Karpas-422 (cell line): Measurements from ENCODE around the gene ARMC3. TPM values are rescaled to one million over a fixed set of nuclear protein-coding genes. Genes with fewer than 3 reads are reported as not detected.
A peak's percentile ranks its signal among the peaks of the same experiment; 100 is the strongest.

Source experiments
- DNase-seq: peaks from one replicate; pipeline ENCODE4 v3.0.0-alpha.2; 2015
- H2AFZ ChIP-seq: fragments of 200-600 bp; sonication (generic); 2 replicates; pipeline ENCODE4 v1.6.1; 2014; ENCODE audit warnings: antibody characterized with exemption, low read length, mixed read lengths
- H3K27ac ChIP-seq: fragments of 200-600 bp; sonication (generic); 2 replicates; pipeline ENCODE4 v1.5.1; 2014; ENCODE audit warnings: mild to moderate bottlenecking, low read length, moderate library complexity
- H3K27me3 ChIP-seq: fragments of 200-600 bp; sonication (generic); 2 replicates; pipeline ENCODE4 v1.6.1; 2014; ENCODE audit warnings: low read length, mixed read lengths
- H3K36me3 ChIP-seq: fragments of 200-600 bp; sonication (generic); 2 replicates; pipeline ENCODE4 v1.6.1; 2014; ENCODE audit warnings: low read length, mixed read lengths; ENCODE audit not compliant: insufficient read depth
- H3K4me1 ChIP-seq: fragments of 200-600 bp; sonication (generic); 2 replicates; pipeline ENCODE4 v1.6.1; 2014; ENCODE audit warnings: mild to moderate bottlenecking, low read length, mixed read lengths
- H3K4me2 ChIP-seq: fragments of 200-600 bp; sonication (generic); 2 replicates; pipeline ENCODE4 v1.6.1; 2014; ENCODE audit warnings: low read length, low read depth, mild to moderate bottlenecking; ENCODE audit not compliant: poor library complexity, severe bottlenecking
- H3K4me3 ChIP-seq: fragments of 200-600 bp; sonication (generic); 2 replicates; pipeline ENCODE4 v1.5.1; 2014; ENCODE audit warnings: mild to moderate bottlenecking, antibody characterized with exemption, low read length, mixed read lengths
- H3K79me2 ChIP-seq: fragments of 200-600 bp; sonication (generic); 2 replicates; pipeline ENCODE4 v1.6.1; 2014; ENCODE audit warnings: mild to moderate bottlenecking, low read length, mixed read lengths
- H3K9ac ChIP-seq: fragments of 200-600 bp; sonication (generic); 2 replicates; pipeline ENCODE4 v1.6.0; 2014; ENCODE audit warnings: low read length
- H3K9me2 ChIP-seq: fragments of 200-600 bp; sonication (generic), shearing (Covaris generic); replicated peaks from 2 replicates; pipeline ENCODE4 v1.6.0; 2014; ENCODE audit warnings: mild to moderate bottlenecking, low read length, moderate library complexity; ENCODE audit not compliant: insufficient read depth
- H3K9me3 ChIP-seq: fragments of 300-700, 200-600 bp; sonication (generic); 2 replicates; pipeline ENCODE4 v1.6.1; 2014; ENCODE audit warnings: low read length, mixed read lengths
- H4K20me1 ChIP-seq: fragments of 200-600 bp; sonication (generic); 2 replicates; pipeline ENCODE4 v1.6.1; 2014; ENCODE audit warnings: mild to moderate bottlenecking, antibody characterized with exemption, low read length, low read depth; ENCODE audit not compliant: insufficient read depth
- total RNA-seq: library from RNA; depleted of rRNA; stranded (reverse); fragments of >200 nt; shearing (Covaris generic); gene quantifications from 2 replicates; pipeline ENCODE4 v1.2.3, GENCODE V29; 2014; ENCODE audit warnings: low replicate concordance

ARMC3 gene
- total RNA-seq, 1 experiment from 2014 or later: not detected

DNA sequence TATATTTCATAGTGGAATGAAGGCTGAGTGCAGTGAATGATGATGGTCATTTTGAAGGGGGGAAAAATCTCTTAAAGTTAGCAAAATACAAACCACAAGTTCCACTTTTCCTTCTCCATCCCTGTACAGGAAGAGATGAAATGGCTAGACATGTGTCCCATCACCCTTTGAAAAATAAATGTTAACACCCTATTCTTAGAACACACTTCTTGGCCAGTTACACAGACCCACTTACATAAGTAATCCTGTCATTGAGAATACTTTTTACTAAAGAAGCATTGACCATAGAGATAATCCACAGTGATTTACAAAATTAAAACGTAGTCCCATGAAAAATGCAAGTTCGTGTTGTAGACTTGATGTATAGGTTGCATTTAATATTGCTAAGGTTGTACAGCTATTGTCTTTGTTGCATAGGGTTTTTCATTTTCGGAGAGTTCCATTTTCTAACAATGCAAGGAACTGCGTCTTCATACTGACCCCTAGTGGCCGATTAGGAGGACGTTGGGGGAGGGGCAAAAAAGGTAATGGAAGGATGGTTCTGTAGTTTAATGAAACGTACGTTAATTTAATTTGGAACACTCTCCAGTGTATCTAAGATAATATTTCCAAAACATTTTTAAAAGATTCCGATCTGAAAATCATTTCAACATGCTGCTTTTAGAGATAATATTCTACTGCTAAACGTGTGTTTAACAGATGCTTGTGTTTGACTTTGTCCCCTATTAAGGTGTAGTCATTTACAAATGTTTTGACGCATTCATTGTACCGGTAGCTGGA, 60.9 kb downstream of the ARMC3 start:
- no peaks in the 10 kb centered on the region for H3K27me3 ChIP-seq
- no peak overlapping the region for H2AFZ ChIP-seq
- H3K79me2 ChIP-seq: no peaks in the 10 kb centered on the region
- H3K36me3 ChIP-seq: no peaks in the 10 kb centered on the region
- peak; percentile 87 for DNase-seq
- H3K9me2 ChIP-seq: no peaks in the 10 kb centered on the region
- no peak overlapping the region for H3K4me2 ChIP-seq
- no peak overlapping the region for H3K9ac ChIP-seq
- no peaks in the 10 kb centered on the region for H3K4me1 ChIP-seq
- no peak overlapping the region for H3K4me3 ChIP-seq
- H4K20me1 ChIP-seq: no peaks in the 10 kb centered on the region
- H3K9me3 ChIP-seq: no peaks in the 10 kb centered on the region
- no peak overlapping the region for H3K27ac ChIP-seq

DNA sequence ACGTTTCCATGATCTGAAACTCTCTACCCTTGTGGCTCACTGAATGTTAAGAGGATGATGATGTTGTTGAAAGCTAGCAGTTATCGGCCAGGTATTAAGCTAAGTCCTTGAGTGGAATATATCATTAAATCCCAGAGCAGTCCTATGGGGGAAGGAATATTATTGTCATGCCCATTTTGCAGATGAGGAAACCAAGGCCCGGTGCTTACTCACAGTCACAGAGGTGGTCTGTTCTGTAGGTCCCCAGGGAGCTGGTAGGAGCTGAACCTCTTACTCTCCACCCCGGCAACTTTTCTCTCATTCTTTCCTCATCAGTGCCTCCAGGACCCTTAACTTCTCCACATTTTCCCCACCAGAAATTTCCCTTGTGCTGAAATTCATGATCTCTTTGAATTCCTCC, 62.6 kb downstream of the ARMC3 start:
- H3K27me3 ChIP-seq: no peaks in the 10 kb centered on the region
- H3K36me3 ChIP-seq: no peaks in the 10 kb centered on the region
- no peaks in the 10 kb centered on the region for H4K20me1 ChIP-seq
- H3K79me2 ChIP-seq: no peaks in the 10 kb centered on the region
- no peaks in the 10 kb centered on the region for H3K9me3 ChIP-seq
- H3K9me2 ChIP-seq: no peaks in the 10 kb centered on the region
- no peak overlapping the region for H3K27ac ChIP-seq
- no peak overlapping the region for H3K4me3 ChIP-seq
- H3K4me1 ChIP-seq: no peaks in the 10 kb centered on the region
- no peak overlapping the region for H3K4me2 ChIP-seq
- no peak for DNase-seq
- no peak overlapping the region for H3K9ac ChIP-seq
- H2AFZ ChIP-seq: no peak overlapping the region

DNA sequence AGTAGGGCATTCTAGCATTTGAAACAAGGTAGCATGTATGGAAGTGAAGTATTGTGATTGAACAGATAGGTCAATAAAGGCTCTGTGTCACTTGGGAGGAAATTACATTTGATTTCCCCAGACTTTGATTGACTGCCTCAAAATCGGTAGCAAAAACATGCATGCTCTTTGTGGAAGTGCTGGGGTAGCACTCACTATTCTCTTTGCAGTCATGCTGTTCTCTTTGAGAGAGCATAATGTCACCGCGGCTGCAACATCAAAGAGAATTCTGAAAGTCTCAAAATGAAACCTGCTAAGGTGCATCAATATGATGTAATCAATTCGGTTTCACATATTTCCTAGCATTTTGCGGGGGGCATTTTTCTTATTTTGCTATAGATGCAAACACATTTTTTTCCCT, 64.2 kb downstream of the ARMC3 start:
- H3K4me3 ChIP-seq: no peak overlapping the region
- H4K20me1 ChIP-seq: no peaks in the 10 kb centered on the region
- H3K9ac ChIP-seq: no peak overlapping the region
- DNase-seq: no peak
- no peaks in the 10 kb centered on the region for H3K27me3 ChIP-seq
- H3K79me2 ChIP-seq: no peaks in the 10 kb centered on the region
- H3K9me3 ChIP-seq: no peaks in the 10 kb centered on the region
- no peaks in the 10 kb centered on the region for H3K4me1 ChIP-seq
- no peaks in the 10 kb centered on the region for H3K9me2 ChIP-seq
- no peak overlapping the region for H3K4me2 ChIP-seq
- H2AFZ ChIP-seq: no peak overlapping the region
- H3K27ac ChIP-seq: no peak overlapping the region
- H3K36me3 ChIP-seq: no peaks in the 10 kb centered on the region

DNA sequence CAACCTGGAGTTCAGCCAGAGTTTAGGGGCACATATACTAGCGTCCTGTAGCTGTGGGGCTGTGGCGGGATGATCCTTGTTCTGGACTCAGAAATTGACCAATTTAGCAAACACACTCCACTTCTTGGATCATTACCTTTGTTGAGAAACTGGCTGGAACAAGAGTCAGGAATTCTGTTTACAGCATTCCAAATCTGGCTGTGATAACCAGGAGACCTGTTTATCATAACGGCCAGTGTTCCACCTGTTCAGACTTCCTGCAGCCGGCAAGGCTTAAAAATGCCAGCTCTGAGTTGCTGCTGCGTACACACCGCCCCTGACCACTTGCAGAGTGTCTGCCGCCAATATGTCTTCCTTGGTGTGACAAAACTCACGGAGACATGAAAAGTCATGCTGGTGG, 64.8 kb downstream of the ARMC3 start:
- no peak for DNase-seq
- Histone ChIP-seq H3K27me3 (no peaks in the 10 kb centered on the region), H3K4me3 (no peak overlapping the region), H3K79me2 (no peaks in the 10 kb centered on the region), H3K9me3 (no peaks in the 10 kb centered on the region), H2AFZ (no peak overlapping the region), H4K20me1 (no peaks in the 10 kb centered on the region), H3K27ac (no peak overlapping the region), H3K4me1 (no peaks in the 10 kb centered on the region), H3K36me3 (no peaks in the 10 kb centered on the region), H3K4me2 (no peak overlapping the region), H3K9ac (no peak overlapping the region), H3K9me2 (no peaks in the 10 kb centered on the region)

DNA sequence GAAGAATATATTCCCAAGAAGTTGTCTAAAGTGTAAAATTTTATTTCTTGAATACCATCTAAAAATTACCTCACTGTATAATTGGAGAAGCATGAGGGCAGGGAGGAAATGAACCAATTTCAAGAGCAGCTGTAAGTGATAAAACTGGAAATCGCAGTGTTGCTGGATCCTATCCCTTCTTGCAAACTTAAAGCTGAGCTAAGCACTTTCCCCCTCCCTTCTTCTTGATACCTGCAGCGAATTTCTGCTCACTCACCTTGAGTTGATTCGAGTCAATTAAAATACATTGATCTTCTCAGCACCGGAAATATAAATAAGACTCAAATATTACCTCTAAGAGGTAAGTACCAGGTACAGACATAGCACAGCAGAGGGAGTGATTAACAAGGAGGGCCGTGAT, 65.5 kb downstream of the ARMC3 start:
- Histone ChIP-seq H3K4me1 (no peaks in the 10 kb centered on the region), H3K36me3 (no peaks in the 10 kb centered on the region), H3K79me2 (no peaks in the 10 kb centered on the region), H3K4me2 (no peak overlapping the region), H3K9me2 (no peaks in the 10 kb centered on the region), H3K27ac (no peak overlapping the region), H3K4me3 (no peak overlapping the region), H2AFZ (no peak overlapping the region), H3K27me3 (no peaks in the 10 kb centered on the region), H4K20me1 (no peaks in the 10 kb centered on the region), H3K9me3 (no peaks in the 10 kb centered on the region), H3K9ac (no peak overlapping the region)
- no peak for DNase-seq

DNA sequence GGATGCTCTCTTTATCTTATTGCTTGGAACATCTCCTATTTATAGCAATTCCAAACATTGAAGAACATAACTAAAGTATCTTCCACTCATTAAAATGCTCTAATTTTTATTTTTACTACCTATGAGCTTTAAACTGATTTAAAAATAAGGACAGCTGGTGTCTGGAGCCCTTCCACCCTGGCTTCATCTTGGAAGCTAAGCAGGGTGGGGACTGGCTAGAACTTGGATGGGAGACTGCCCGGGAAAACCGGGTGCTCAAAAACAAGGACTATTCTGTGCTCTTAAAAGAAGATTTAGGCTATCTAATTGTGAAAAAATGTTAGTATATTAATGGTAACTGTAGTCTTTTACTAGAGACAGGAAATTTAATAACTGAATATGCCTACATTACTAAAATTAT, 69.2 kb downstream of the ARMC3 start:
- H3K9me3 ChIP-seq: no peaks in the 10 kb centered on the region
- H3K9me2 ChIP-seq: no peaks in the 10 kb centered on the region
- H3K4me3 ChIP-seq: no peak overlapping the region
- H3K36me3 ChIP-seq: no peaks in the 10 kb centered on the region
- no peaks in the 10 kb centered on the region for H3K27me3 ChIP-seq
- H4K20me1 ChIP-seq: no peaks in the 10 kb centered on the region
- DNase-seq: no peak
- H3K9ac ChIP-seq: no peak overlapping the region
- H3K4me1 ChIP-seq: no peaks in the 10 kb centered on the region
- H2AFZ ChIP-seq: no peak overlapping the region
- H3K4me2 ChIP-seq: no peak overlapping the region
- no peaks in the 10 kb centered on the region for H3K79me2 ChIP-seq
- no peak overlapping the region for H3K27ac ChIP-seq

DNA sequence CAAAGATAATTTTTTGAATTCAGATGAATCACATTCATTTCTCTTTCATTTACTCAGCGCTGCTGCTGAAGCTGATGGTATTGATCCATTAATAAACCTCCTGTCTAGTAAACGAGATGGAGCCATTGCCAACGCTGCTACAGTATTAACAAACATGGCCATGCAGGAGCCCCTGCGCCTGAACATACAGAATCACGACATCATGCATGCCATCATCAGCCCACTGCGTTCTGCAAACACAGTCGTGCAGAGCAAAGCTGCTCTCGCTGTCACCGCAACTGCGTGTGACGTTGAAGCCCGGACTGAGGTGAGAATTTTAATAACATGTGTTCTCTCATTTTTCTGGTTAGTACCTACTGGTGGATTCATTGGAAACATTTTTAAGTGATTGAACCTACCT, 70.2 kb downstream of the ARMC3 start:
- no peak for DNase-seq
- H3K79me2 ChIP-seq: no peaks in the 10 kb centered on the region
- no peaks in the 10 kb centered on the region for H3K36me3 ChIP-seq
- H4K20me1 ChIP-seq: no peaks in the 10 kb centered on the region
- no peak overlapping the region for H3K4me2 ChIP-seq
- no peak overlapping the region for H3K9ac ChIP-seq
- no peak overlapping the region for H3K4me3 ChIP-seq
- no peak overlapping the region for H2AFZ ChIP-seq
- no peaks in the 10 kb centered on the region for H3K9me3 ChIP-seq
- H3K27ac ChIP-seq: no peak overlapping the region
- no peaks in the 10 kb centered on the region for H3K9me2 ChIP-seq
- no peaks in the 10 kb centered on the region for H3K27me3 ChIP-seq
- no peaks in the 10 kb centered on the region for H3K4me1 ChIP-seq

DNA sequence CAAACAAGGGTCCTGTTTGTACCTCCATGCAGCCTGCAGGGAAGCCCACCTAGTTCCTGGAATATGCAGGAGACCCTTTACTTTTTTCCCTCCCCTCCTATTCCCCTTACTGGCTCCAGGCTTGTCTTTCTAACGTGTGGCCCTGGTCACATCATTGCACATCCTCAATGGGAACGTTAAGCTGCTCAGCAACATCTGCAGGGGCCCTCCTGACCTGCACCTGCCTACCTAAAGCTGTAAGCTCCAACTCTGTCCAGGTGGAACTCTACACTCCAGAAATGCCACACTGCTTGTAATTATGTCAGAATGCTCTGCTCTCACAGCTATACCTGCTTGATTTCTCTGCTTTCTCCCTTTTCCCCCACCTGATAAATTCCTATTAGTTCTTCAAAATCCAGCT, 72.1 kb downstream of the ARMC3 start:
- H4K20me1 ChIP-seq: no peaks in the 10 kb centered on the region
- H3K4me2 ChIP-seq: no peak overlapping the region
- no peaks in the 10 kb centered on the region for H3K27me3 ChIP-seq
- H3K27ac ChIP-seq: no peak overlapping the region
- no peaks in the 10 kb centered on the region for H3K79me2 ChIP-seq
- H3K9me2 ChIP-seq: no peaks in the 10 kb centered on the region
- H3K9me3 ChIP-seq: no peaks in the 10 kb centered on the region
- H3K4me1 ChIP-seq: peaks cover 5% of the 10 kb centered on the region
- H3K4me3 ChIP-seq: no peak overlapping the region
- H3K36me3 ChIP-seq: no peaks in the 10 kb centered on the region
- no peak for DNase-seq
- no peak overlapping the region for H2AFZ ChIP-seq
- H3K9ac ChIP-seq: no peak overlapping the region
